Heart left ventricle (tissue), 13 donors: ENCODE data around the gene GALNTL6.

Experiments used
- POLR2A ChIP-seq, 2 donors: fragments of 450-650 bp; IDR thresholded peaks; one replicate each; pipeline ENCODE4 v1.6.1; 2017; ENCODE audit warnings: antibody characterized with exemption in 2 of 2, mild to moderate bottlenecking in 2 of 2, moderate library complexity in 2 of 2
- TF ChIP-seq, protein P1 (sequence below), 12 donors: fragments of 200-600 bp; sonication (generic) in 4 of 12; IDR thresholded peaks; one replicate each; pipeline versions ENCODE4 v1.5.0 to v1.8.0; 2018 to 2022; ENCODE audit warnings: antibody characterized with exemption in 12 of 12, mild to moderate bottlenecking in 5 of 12
- donor health status: ischemic (EF 13 %, LVEDD 7.1; RV severe dilation, severe dysfunction).
- donor health status: DM: no; HTN: yes; CAD: no.
- donor health status: DM: no; HTN: no; CAD: no.
- donor health status: ischemic (EF 25% LVEDD 6.9; RV normal size, moderate dysfunction).
- donor health status: ischemic (EF 25% LVEDD 5.7; RV mildly dilated, moderate dysfunction).
- donor health status: ischemic (EF 35%, LVEDD 5.7; RV mildly dilated, moderate dysfunction).
- donor health status: nonischemic (EF 11% LVEDD 7.7; RV severe dilation, severe dysfunction).
- donor health status: DM: yes; HTN: yes; CAD: no.
- donor health status: PGD.
- donor health status: ischemic (EF 29% LVEDD 5.4; RV normal size, mild dysfunction).
- donor health status: nonischemic (EF 23%, LVEDD 6.1; RV moderate dilation, normal function).

GRCh38 chr4:172857026-172857425 is 1043.8 kb downstream of the GALNTL6 start:
- TF ChIP-seq POLR2A (IDR thresholded peaks at IDR 0.05), result no peak
- TF ChIP-seq, protein P1, sequence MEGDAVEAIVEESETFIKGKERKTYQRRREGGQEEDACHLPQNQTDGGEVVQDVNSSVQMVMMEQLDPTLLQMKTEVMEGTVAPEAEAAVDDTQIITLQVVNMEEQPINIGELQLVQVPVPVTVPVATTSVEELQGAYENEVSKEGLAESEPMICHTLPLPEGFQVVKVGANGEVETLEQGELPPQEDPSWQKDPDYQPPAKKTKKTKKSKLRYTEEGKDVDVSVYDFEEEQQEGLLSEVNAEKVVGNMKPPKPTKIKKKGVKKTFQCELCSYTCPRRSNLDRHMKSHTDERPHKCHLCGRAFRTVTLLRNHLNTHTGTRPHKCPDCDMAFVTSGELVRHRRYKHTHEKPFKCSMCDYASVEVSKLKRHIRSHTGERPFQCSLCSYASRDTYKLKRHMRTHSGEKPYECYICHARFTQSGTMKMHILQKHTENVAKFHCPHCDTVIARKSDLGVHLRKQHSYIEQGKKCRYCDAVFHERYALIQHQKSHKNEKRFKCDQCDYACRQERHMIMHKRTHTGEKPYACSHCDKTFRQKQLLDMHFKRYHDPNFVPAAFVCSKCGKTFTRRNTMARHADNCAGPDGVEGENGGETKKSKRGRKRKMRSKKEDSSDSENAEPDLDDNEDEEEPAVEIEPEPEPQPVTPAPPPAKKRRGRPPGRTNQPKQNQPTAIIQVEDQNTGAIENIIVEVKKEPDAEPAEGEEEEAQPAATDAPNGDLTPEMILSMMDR (IDR thresholded peaks at IDR 0.05), result no peak
